ENCODE data around the gene PTTG1IP2. TPM values are rescaled to one million over a fixed set of nuclear protein-coding genes. Genes with fewer than 3 reads are reported as not detected.

The PTTG1IP2 gene
- total and polyA plus RNA-seq, 2 experiments from 2014 or later, result not detected

- Histone ChIP-seq H2AFZ (no peak overlapping the region), H3F3A (replicated peaks; ENCODE audit: low read depth) (no peaks in the 10 kb centered on the region), H3K4me3 (no peak overlapping the region), H3K9me2 (ENCODE audit: insufficient read depth) (no peaks in the 10 kb centered on the region), H3K4me2 (no peak overlapping the region), H3K79me2 (replicated peaks; ENCODE audit: insufficient read depth) (no peaks in the 10 kb centered on the region), H3K4me1 (ENCODE audit: insufficient read depth) (no peaks in the 10 kb centered on the region), H3K36me3 (ENCODE audit: insufficient read depth) (no peaks in the 10 kb centered on the region), H3K27ac (ENCODE audit: low read depth) (no peak overlapping the region), H3K27me3 (ENCODE audit: insufficient read depth) (no peaks in the 10 kb centered on the region), H4K20me1 (replicated peaks; ENCODE audit: insufficient read depth) (no peaks in the 10 kb centered on the region)
- TF ChIP-seq REST (IDR thresholded peaks at IDR 0.05; ENCODE audit: unreplicated experiment), result no peak
- TF ChIP-seq CREB1 (CRISPR knock-in tag; IDR thresholded peaks at IDR 0.05; ENCODE audit: low read depth), result no peak
- no peak for TF ChIP-seq EZH2 (IDR thresholded peaks at IDR 0.05; ENCODE audit: low read depth, unreplicated experiment)
- no peak for TF ChIP-seq NANOG (IDR thresholded peaks at IDR 0.05; ENCODE audit: borderline replicate concordance)
- TF ChIP-seq ZNF462 (CRISPR knock-in tag; IDR thresholded peaks at IDR 0.05), result no peak
- no peak for TF ChIP-seq ZNF114 (CRISPR knock-in tag; IDR thresholded peaks at IDR 0.05)
- TF ChIP-seq ZNF331 (CRISPR knock-in tag; IDR thresholded peaks at IDR 0.05; ENCODE audit: low read depth), result no peak
- TF ChIP-seq POLR2AphosphoS5 (IDR thresholded peaks at IDR 0.05; ENCODE audit: low read depth), result no peak
- no peak for TF ChIP-seq EZH2phosphoT487 (IDR thresholded peaks at IDR 0.05; ENCODE audit: unreplicated experiment)
- no peak for TF ChIP-seq JUNB (IDR thresholded peaks at IDR 0.05; ENCODE audit: unreplicated experiment)
- no peak for TF ChIP-seq STAT1 (IDR thresholded peaks at IDR 0.05; ENCODE audit: unreplicated experiment)
- TF ChIP-seq CTCF (conservative IDR thresholded peaks at IDR 0.05; ENCODE audit: low read depth in 2 of 2), result no peak
- TF ChIP-seq ETS1 (IDR thresholded peaks at IDR 0.05), result no peak
- ATAC-seq (no peak), DNase-seq (ENCODE audit: low spot score) (no peak)
- H3K4me1 Mint-ChIP-seq, result peaks cover 4% of the 10 kb centered on the region
- no peak overlapping the region for H3K4me3 Mint-ChIP-seq
- no peaks in the 10 kb centered on the region for H3K27me3 Mint-ChIP-seq (ENCODE audit: insufficient read depth, low read depth, poor library complexity)
- no peaks in the 10 kb centered on the region for H3K36me3 Mint-ChIP-seq (ENCODE audit: low read depth)
- H3K27ac Mint-ChIP-seq, result no peak overlapping the region
- H3K9me3 Mint-ChIP-seq, result no peaks in the 10 kb centered on the region
Observed at GRCh38 chr7:90485734-90486316, 16.4 kb downstream of the PTTG1IP2 start.

Data from GM23338 (cell line).